ENCODE measurements around the gene LPIN1.

The LPIN1 gene

DNA sequence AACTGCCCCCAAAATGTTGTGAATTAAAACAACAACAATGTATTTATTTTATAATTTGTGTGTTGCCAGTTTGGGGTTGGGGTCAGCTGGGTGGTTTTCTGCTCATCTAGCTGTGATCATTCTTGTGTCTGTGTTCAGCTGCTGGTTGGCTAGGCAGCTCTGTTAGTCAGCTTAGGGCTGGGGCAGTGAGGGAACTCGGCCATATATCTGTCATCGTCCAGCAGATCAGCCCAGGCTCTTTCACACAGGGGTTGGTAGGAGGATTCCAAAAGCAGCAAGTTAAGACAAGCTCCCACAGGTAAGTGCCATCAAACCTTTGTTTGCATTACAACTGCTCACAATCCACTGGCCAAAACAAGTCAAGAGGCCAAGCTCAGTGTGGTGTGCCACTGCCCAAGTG, 121.5 kb downstream of the LPIN1 start:
- H3K9ac ChIP-seq (ENCODE audit: low read length), result no peak overlapping the region
- H3K27me3 ChIP-seq (ENCODE audit: low read depth, low read length), result peaks cover 51% of the 10 kb centered on the region
- no peak for TF ChIP-seq EZH2phosphoT487 (IDR thresholded peaks at IDR 0.05; ENCODE audit: low read depth)
- TF ChIP-seq, protein P1, sequence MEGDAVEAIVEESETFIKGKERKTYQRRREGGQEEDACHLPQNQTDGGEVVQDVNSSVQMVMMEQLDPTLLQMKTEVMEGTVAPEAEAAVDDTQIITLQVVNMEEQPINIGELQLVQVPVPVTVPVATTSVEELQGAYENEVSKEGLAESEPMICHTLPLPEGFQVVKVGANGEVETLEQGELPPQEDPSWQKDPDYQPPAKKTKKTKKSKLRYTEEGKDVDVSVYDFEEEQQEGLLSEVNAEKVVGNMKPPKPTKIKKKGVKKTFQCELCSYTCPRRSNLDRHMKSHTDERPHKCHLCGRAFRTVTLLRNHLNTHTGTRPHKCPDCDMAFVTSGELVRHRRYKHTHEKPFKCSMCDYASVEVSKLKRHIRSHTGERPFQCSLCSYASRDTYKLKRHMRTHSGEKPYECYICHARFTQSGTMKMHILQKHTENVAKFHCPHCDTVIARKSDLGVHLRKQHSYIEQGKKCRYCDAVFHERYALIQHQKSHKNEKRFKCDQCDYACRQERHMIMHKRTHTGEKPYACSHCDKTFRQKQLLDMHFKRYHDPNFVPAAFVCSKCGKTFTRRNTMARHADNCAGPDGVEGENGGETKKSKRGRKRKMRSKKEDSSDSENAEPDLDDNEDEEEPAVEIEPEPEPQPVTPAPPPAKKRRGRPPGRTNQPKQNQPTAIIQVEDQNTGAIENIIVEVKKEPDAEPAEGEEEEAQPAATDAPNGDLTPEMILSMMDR (IDR thresholded peaks at IDR 0.05; ENCODE audit: low read depth, low read length), result no peak
- no peak overlapping the region for H3K27ac ChIP-seq (ENCODE audit: low read length)
- no peak overlapping the region for H2AFZ ChIP-seq (ENCODE audit: low read depth, low read length)
- no peaks in the 10 kb centered on the region for H3K79me2 ChIP-seq (ENCODE audit: low read length)
- no peaks in the 10 kb centered on the region for H3K9me3 ChIP-seq (ENCODE audit: insufficient read depth, low read length)
- no peaks in the 10 kb centered on the region; the same call in 1 of the 2 replicates for H4K20me1 ChIP-seq (ENCODE audit: insufficient read depth, low read length)
- H3K4me1 ChIP-seq (ENCODE audit: low read length), result peaks cover 54% of the 10 kb centered on the region
- no peak overlapping the region for H3K4me2 ChIP-seq (ENCODE audit: low read length)
- H3K4me3 ChIP-seq (ENCODE audit: low read length), result no peak overlapping the region
- no peaks in the 10 kb centered on the region for H3K36me3 ChIP-seq (replicated peaks; ENCODE audit: low read depth, low read length)

DNA sequence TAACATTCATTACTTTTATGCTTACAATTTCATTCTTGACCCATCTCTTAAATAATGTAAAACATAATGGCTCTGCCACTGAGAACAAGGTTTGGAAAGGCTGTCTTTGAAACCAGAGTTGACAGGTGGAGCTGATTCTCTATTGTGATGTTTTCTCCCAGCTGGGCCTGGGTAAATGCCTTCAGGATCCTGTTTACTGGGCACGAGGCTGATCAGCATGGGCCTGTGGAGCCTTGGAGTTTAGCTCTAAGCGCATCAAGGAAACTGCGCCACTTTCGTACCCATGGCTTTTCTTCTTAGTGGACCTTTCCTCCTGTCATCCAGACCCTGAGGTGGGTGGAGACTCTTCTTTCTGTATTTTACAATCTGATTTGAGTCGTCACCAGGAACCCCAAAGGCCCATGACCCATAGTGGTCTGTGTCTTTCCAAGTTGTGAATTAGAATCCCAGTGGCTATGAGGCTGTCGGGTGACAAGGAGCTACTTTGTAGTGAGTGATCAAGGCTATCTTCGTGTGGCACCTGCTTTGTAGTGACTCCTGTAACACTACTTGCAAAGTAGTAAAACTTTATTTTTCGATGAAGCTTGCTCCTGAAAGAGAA, 123.1 kb downstream of the LPIN1 start:
- TF ChIP-seq EZH2phosphoT487 (IDR thresholded peaks at IDR 0.05; ENCODE audit: low read depth), result no peak
- TF ChIP-seq, protein P1 (IDR thresholded peaks at IDR 0.05; ENCODE audit: low read depth, low read length), result no peak
- Histone ChIP-seq H3K4me2 (ENCODE audit: low read length) (no peak overlapping the region), H3K4me3 (ENCODE audit: low read length) (no peak overlapping the region), H3K36me3 (replicated peaks; ENCODE audit: low read depth, low read length) (no peaks in the 10 kb centered on the region), H3K4me1 (ENCODE audit: low read length) (peaks cover 39% of the 10 kb centered on the region), H4K20me1 (ENCODE audit: insufficient read depth, low read length) (no peaks in the 10 kb centered on the region; the same call in 1 of the 2 replicates), H3K27me3 (ENCODE audit: low read depth, low read length) (peaks cover 56% of the 10 kb centered on the region), H3K9ac (ENCODE audit: low read length) (no peak overlapping the region), H2AFZ (ENCODE audit: low read depth, low read length) (no peak overlapping the region), H3K79me2 (ENCODE audit: low read length) (no peaks in the 10 kb centered on the region), H3K27ac (ENCODE audit: low read length) (no peak overlapping the region), H3K9me3 (ENCODE audit: insufficient read depth, low read length) (no peaks in the 10 kb centered on the region)

DNA sequence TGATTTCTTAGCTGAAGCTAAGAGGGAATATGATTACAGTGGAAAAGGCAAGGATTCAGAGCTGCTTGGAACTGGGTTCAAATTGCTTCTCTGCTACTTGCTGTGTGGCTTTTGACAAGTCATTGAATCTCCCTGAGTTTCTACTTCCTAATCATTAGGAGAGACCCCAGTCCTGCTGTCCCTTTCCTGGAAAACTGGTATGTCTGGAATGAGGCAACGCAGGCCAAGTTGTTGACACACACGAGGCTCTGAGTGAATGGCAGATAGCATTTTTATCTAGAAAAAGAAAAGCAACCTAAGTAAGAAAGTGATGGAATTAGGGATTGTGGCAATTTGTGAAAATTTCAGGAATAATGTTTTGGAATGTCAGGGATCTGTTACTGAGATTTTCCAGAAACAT, 123.6 kb downstream of the LPIN1 start:
- H3K36me3 ChIP-seq (replicated peaks; ENCODE audit: low read depth, low read length), result no peaks in the 10 kb centered on the region
- no peaks in the 10 kb centered on the region for H3K9me3 ChIP-seq (ENCODE audit: insufficient read depth, low read length)
- H3K4me3 ChIP-seq (ENCODE audit: low read length), result no peak overlapping the region
- no peak overlapping the region for H2AFZ ChIP-seq (ENCODE audit: low read depth, low read length)
- no peak overlapping the region for H3K9ac ChIP-seq (ENCODE audit: low read length)
- H3K27ac ChIP-seq (ENCODE audit: low read length), result no peak overlapping the region
- H3K4me2 ChIP-seq (ENCODE audit: low read length), result peak overlapping the region; percentile 44; the same call in 1 of the 2 replicates
- TF ChIP-seq, protein P1 (IDR thresholded peaks at IDR 0.05; ENCODE audit: low read depth, low read length), result no peak
- no peak for TF ChIP-seq EZH2phosphoT487 (IDR thresholded peaks at IDR 0.05; ENCODE audit: low read depth)
- H4K20me1 ChIP-seq (ENCODE audit: insufficient read depth, low read length), result no peaks in the 10 kb centered on the region; the same call in 1 of the 2 replicates
- peaks cover 34% of the 10 kb centered on the region for H3K4me1 ChIP-seq (ENCODE audit: low read length)
- no peaks in the 10 kb centered on the region for H3K79me2 ChIP-seq (ENCODE audit: low read length)
- H3K27me3 ChIP-seq (ENCODE audit: low read depth, low read length), result peaks cover 52% of the 10 kb centered on the region

DNA sequence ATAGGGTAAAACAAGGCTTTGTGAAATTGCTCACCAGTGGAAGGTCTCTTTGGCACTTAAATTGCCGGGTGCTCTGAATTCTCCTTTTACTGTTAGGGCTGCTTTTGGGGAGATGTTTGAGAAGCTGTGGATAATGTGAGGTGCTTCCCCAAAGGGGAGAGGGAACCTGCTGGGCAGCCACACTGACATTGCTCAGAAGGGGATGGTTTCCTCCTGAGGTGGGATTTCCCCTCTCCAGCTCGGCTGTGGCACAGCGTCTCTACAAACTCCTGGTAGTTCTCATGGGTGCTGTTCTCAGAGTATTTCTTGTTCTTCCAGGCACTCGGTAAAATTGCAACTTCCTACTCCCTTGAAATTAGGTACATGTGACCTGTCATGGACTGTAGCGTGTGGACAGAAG, 124.2 kb downstream of the LPIN1 start:
- H3K9ac ChIP-seq (ENCODE audit: low read length), result no peak overlapping the region
- H2AFZ ChIP-seq (ENCODE audit: low read depth, low read length), result no peak overlapping the region
- H3K4me2 ChIP-seq (ENCODE audit: low read length), result peak overlapping the region; percentile 44; the same call in 1 of the 2 replicates
- TF ChIP-seq EZH2phosphoT487 (IDR thresholded peaks at IDR 0.05; ENCODE audit: low read depth), result no peak
- TF ChIP-seq, protein P1 (IDR thresholded peaks at IDR 0.05; ENCODE audit: low read depth, low read length), result no peak
- H3K9me3 ChIP-seq (ENCODE audit: insufficient read depth, low read length), result no peaks in the 10 kb centered on the region
- no peaks in the 10 kb centered on the region for H3K36me3 ChIP-seq (replicated peaks; ENCODE audit: low read depth, low read length)
- H3K4me1 ChIP-seq (ENCODE audit: low read length), result peaks cover 28% of the 10 kb centered on the region
- no peaks in the 10 kb centered on the region; the same call in 1 of the 2 replicates for H4K20me1 ChIP-seq (ENCODE audit: insufficient read depth, low read length)
- H3K4me3 ChIP-seq (ENCODE audit: low read length), result no peak overlapping the region
- H3K27ac ChIP-seq (ENCODE audit: low read length), result no peak overlapping the region
- H3K79me2 ChIP-seq (ENCODE audit: low read length), result no peaks in the 10 kb centered on the region
- H3K27me3 ChIP-seq (ENCODE audit: low read depth, low read length), result peaks cover 52% of the 10 kb centered on the region

Measured in OCI-LY3 (cell line).